ENCODE data around the gene MICALL2. TPM values are rescaled to one million over a fixed set of nuclear protein-coding genes. Genes with fewer than 3 reads are reported as not detected.
A peak's percentile ranks its signal among the peaks of the same experiment; 100 is the strongest.

The MICALL2 gene
- total and polyA plus RNA-seq, 7 experiments from 2014 or later = 0.37 to 5.0 (median 2.3) TPM

DNA sequence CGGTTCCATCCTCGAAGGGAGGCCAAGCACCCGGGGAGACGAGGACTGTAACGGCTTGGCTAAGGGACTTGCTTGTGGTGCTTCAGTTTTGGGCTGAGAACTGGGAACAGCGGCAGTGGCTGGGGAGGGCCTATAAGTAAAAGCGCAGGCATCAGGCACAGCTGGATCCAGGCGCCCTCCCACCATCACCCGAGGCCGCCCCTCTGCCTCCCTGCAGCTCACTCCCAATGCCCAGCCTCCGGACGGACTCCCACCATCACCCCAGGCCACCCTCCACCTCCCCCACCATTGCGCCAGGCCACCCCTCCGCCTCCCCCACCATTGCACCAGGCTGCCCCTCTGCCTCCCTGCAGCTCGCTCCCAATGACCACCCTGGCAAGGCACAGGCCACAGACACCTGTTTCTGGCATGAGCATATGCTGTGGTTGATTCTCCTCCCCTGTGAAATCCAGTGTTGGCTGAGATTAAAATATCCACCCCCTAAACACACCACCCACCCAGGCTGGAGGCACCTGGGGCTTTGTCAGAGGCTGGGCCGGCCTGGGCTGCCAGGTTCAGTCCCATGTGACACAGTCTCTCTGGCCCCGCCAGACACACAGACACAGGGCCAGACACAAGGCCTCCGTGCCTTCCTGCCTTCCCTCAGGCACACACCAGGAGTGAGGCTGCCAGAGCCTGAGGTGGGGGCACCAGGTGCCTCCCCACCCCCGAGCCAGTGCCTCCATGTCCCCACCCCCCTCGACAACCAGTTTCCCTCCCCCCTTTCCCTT lies 16.7 kb downstream of the MICALL2 start:
- no peaks in the 10 kb centered on the region for H3K36me3 Mint-ChIP-seq
- no peak overlapping the region for H3K4me3 Mint-ChIP-seq
- peaks cover 0 to 4% (median 0%) of the 10 kb centered on the region in 11 donors for H3K9me3 Mint-ChIP-seq
- H3K27ac ChIP-seq (ENCODE audit: low read depth, low read length) = no peak overlapping the region
- H3K27me3 Mint-ChIP-seq = no peaks in the 10 kb centered on the region
- ATAC-seq (no peak), DNase-seq (no peak)
- no peaks in the 10 kb centered on the region for H3K36me3 ChIP-seq (ENCODE audit: control insufficient read depth in 2 of 3, insufficient read depth in 3 of 3, low read length in 3 of 3)
- H3K4me3 ChIP-seq (ENCODE audit: low read length) = no peak overlapping the region
- CTCF ChIA-PET = interaction anchor here (0.6 kb wide), 1 partner anchor 53 kb away, joined by 5 read pairs; no protein-coding TSS in a partner anchor
- intact Hi-C loops (cut with micrococcal nuclease) = no loop called here
- H3K4me1 Mint-ChIP-seq = no peaks in the 10 kb centered on the region
- H3K27me3 ChIP-seq (ENCODE audit: control insufficient read depth in 2 of 2, insufficient read depth in 2 of 2, low read length in 2 of 2) = no peaks in the 10 kb centered on the region
- no peak overlapping the region for H3K27ac Mint-ChIP-seq
- H3K4me1 ChIP-seq (ENCODE audit: control insufficient read depth in 2 of 2, insufficient read depth in 2 of 2, low read length in 2 of 2) = no peaks in the 10 kb centered on the region
- POLR2A ChIA-PET = no interaction called here
- H3K9me3 ChIP-seq (ENCODE audit: control insufficient read depth in 2 of 3, low read length in 3 of 3) = no peaks in the 10 kb centered on the region

DNA sequence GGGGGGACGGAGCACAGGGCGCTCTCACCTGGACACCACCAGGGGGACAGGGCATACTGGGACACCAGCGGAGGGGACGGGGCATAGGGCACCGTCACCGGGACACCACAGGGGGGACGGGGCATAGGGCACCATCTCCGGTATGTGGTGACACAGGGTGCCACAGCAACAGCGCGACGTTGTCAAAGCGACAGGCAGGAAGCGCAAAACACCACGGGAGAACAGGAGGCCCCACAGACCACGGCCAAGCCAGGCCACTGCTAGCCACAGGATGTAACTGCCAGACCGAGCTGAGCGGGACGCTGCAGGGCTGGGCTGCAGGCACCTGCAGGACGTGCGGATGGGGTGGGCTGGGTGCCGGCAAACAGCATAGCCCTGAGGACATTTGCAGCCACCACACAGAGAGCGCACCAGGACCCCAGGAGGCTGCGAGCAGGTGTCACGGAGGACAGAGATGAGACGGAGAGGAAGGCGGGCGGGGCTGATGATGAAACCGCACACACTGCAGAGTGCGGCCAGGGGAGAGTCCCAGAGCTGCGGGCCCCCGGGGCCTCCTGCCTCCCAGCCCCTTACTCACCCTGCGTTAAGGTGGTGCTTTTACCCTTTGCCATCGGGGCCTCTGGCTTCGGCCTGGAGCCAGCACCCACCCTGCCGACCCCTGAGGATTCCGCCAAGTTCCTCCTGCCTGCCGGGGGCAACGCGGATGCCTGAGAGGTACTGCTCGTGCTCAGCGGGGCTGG lies 17.5 kb downstream of the MICALL2 start:
- POLR2A ChIA-PET = no interaction called here
- CTCF ChIA-PET = no interaction called here
- H3K27ac Mint-ChIP-seq = no peak overlapping the region

GRCh38 chr7:1440620-1441019 lies 18.6 kb downstream of the MICALL2 start:
- no peak overlapping the region for H3K27ac Mint-ChIP-seq
- intact Hi-C loops (cut with micrococcal nuclease) = no loop called here
- Histone ChIP-seq H3K9me3 (ENCODE audit: control insufficient read depth in 2 of 3, low read length in 3 of 3) (no peaks in the 10 kb centered on the region), H3K36me3 (ENCODE audit: control insufficient read depth in 2 of 3, insufficient read depth in 3 of 3, low read length in 3 of 3) (no peaks in the 10 kb centered on the region), H3K27me3 (ENCODE audit: control insufficient read depth in 2 of 2, insufficient read depth in 2 of 2, low read length in 2 of 2) (no peaks in the 10 kb centered on the region), H3K4me3 (ENCODE audit: low read length) (no peak overlapping the region), H3K4me1 (ENCODE audit: control insufficient read depth in 2 of 2, insufficient read depth in 2 of 2, low read length in 2 of 2) (no peaks in the 10 kb centered on the region), H3K27ac (ENCODE audit: low read depth, low read length) (no peak overlapping the region)
- H3K9me3 Mint-ChIP-seq = peaks cover 0 to 4% (median 0%) of the 10 kb centered on the region in 11 donors
- POLR2A ChIA-PET = no interaction called here
- ATAC-seq = no peak
- CTCF ChIA-PET = no interaction called here
- no peaks in the 10 kb centered on the region for H3K27me3 Mint-ChIP-seq
- DNase-seq = no peak
- no peaks in the 10 kb centered on the region for H3K36me3 Mint-ChIP-seq
- H3K4me3 Mint-ChIP-seq = no peak overlapping the region
- no peaks in the 10 kb centered on the region for H3K4me1 Mint-ChIP-seq

More for the DNA sequence above, 17.5 kb downstream of the MICALL2 start:
- Mint-ChIP-seq H3K27me3 (no peaks in the 10 kb centered on the region), H3K4me1 (no peaks in the 10 kb centered on the region), H3K9me3 (peaks cover 0 to 4% (median 0%) of the 10 kb centered on the region in 11 donors), H3K4me3 (no peak overlapping the region), H3K36me3 (no peaks in the 10 kb centered on the region)
- DNase-seq (no peak), ATAC-seq (no peak)
- no peak overlapping the region for H3K27ac ChIP-seq (ENCODE audit: low read depth, low read length)
- no peak overlapping the region for H3K4me3 ChIP-seq (ENCODE audit: low read length)
- H3K27me3 ChIP-seq (ENCODE audit: control insufficient read depth in 2 of 2, insufficient read depth in 2 of 2, low read length in 2 of 2) = no peaks in the 10 kb centered on the region
- intact Hi-C loops (cut with micrococcal nuclease) = no loop called here
- H3K36me3 ChIP-seq (ENCODE audit: control insufficient read depth in 2 of 3, insufficient read depth in 3 of 3, low read length in 3 of 3) = no peaks in the 10 kb centered on the region
- no peaks in the 10 kb centered on the region for H3K4me1 ChIP-seq (ENCODE audit: control insufficient read depth in 2 of 2, insufficient read depth in 2 of 2, low read length in 2 of 2)
- no peaks in the 10 kb centered on the region for H3K9me3 ChIP-seq (ENCODE audit: control insufficient read depth in 2 of 3, low read length in 3 of 3)

GRCh38 chr7:1439373-1440363 lies 19.6 kb downstream of the MICALL2 start:
- Mint-ChIP-seq H3K27ac (no peak overlapping the region), H3K4me3 (no peak overlapping the region), H3K9me3 (peaks cover 0 to 4% (median 0%) of the 10 kb centered on the region in 11 donors), H3K36me3 (no peaks in the 10 kb centered on the region), H3K4me1 (no peaks in the 10 kb centered on the region), H3K27me3 (no peaks in the 10 kb centered on the region)
- Histone ChIP-seq H3K4me1 (ENCODE audit: control insufficient read depth in 2 of 2, insufficient read depth in 2 of 2, low read length in 2 of 2) (no peaks in the 10 kb centered on the region), H3K9me3 (ENCODE audit: control insufficient read depth in 2 of 3, low read length in 3 of 3) (no peaks in the 10 kb centered on the region), H3K36me3 (ENCODE audit: control insufficient read depth in 2 of 3, insufficient read depth in 3 of 3, low read length in 3 of 3) (no peaks in the 10 kb centered on the region), H3K4me3 (ENCODE audit: low read length) (no peak overlapping the region), H3K27me3 (ENCODE audit: control insufficient read depth in 2 of 2, insufficient read depth in 2 of 2, low read length in 2 of 2) (no peaks in the 10 kb centered on the region), H3K27ac (ENCODE audit: low read depth, low read length) (no peak overlapping the region)
- intact Hi-C loops (cut with micrococcal nuclease) = no loop called here
- no peak for DNase-seq
- no peak for ATAC-seq
- CTCF ChIA-PET = no interaction called here
- POLR2A ChIA-PET = no interaction called here

DNA sequence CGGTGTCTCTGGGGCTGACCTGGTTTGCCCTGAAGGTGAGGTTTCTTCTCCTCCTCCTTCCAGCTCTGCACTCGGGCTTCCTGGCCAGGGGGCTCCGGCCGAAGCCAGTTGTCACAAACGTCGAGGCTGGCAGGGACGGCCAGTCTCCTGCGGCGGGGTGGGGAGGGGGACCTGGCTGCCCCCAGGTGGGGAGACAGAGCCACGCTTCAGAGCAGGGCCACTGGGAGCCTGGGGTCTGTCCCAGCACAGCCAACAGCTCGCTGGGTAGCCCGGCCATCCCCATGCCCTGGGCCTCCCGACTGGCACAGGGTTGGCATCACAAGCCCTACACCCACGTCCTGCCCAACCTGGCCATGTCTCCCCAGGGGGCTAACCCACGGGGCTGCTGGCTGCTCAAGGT lies 20.4 kb downstream of the MICALL2 start:
- H3K36me3 ChIP-seq (ENCODE audit: control insufficient read depth in 2 of 3, insufficient read depth in 3 of 3, low read length in 3 of 3) = no peaks in the 10 kb centered on the region
- no peaks in the 10 kb centered on the region for H3K27me3 ChIP-seq (ENCODE audit: control insufficient read depth in 2 of 2, insufficient read depth in 2 of 2, low read length in 2 of 2)
- no peak overlapping the region for H3K27ac Mint-ChIP-seq
- H3K4me1 ChIP-seq (ENCODE audit: control insufficient read depth in 2 of 2, insufficient read depth in 2 of 2, low read length in 2 of 2) = no peaks in the 10 kb centered on the region
- no peaks in the 10 kb centered on the region for H3K27me3 Mint-ChIP-seq
- DNase-seq (no peak), ATAC-seq (no peak)
- H3K4me1 Mint-ChIP-seq = no peaks in the 10 kb centered on the region
- no peak overlapping the region for H3K27ac ChIP-seq (ENCODE audit: low read depth, low read length)
- peaks cover 0 to 4% (median 0%) of the 10 kb centered on the region in 11 donors for H3K9me3 Mint-ChIP-seq
- ChIA-PET POLR2A (no interaction called here), CTCF (interaction anchor here (1.2 kb wide), 1 partner anchor 21 kb away, joined by 4 read pairs; no protein-coding TSS in a partner anchor)
- no peak overlapping the region for H3K4me3 ChIP-seq (ENCODE audit: low read length)
- H3K36me3 Mint-ChIP-seq = no peaks in the 10 kb centered on the region
- intact Hi-C loops (cut with micrococcal nuclease) = no loop called here
- no peaks in the 10 kb centered on the region for H3K9me3 ChIP-seq (ENCODE audit: control insufficient read depth in 2 of 3, low read length in 3 of 3)
- H3K4me3 Mint-ChIP-seq = no peak overlapping the region

- no peak for ATAC-seq
- Histone ChIP-seq H3K4me1 (ENCODE audit: control insufficient read depth in 2 of 2, insufficient read depth in 2 of 2, low read length in 2 of 2) (no peaks in the 10 kb centered on the region), H3K27me3 (ENCODE audit: control insufficient read depth in 2 of 2, insufficient read depth in 2 of 2, low read length in 2 of 2) (no peaks in the 10 kb centered on the region), H3K9me3 (ENCODE audit: control insufficient read depth in 2 of 3, low read length in 3 of 3) (no peaks in the 10 kb centered on the region), H3K36me3 (ENCODE audit: control insufficient read depth in 2 of 3, insufficient read depth in 3 of 3, low read length in 3 of 3) (no peaks in the 10 kb centered on the region), H3K4me3 (ENCODE audit: low read length) (no peak overlapping the region), H3K27ac (ENCODE audit: low read depth, low read length) (no peak overlapping the region)
- CTCF ChIA-PET = interaction anchor here (1.2 kb wide), 1 partner anchor 21 kb away, joined by 4 read pairs; no protein-coding TSS in a partner anchor
- Mint-ChIP-seq H3K27me3 (no peaks in the 10 kb centered on the region), H3K4me1 (no peaks in the 10 kb centered on the region), H3K27ac (peak overlapping the region in 1 of 9 donors; percentile 72), H3K36me3 (no peaks in the 10 kb centered on the region), H3K4me3 (no peak overlapping the region), H3K9me3 (peaks cover 0 to 4% (median 0%) of the 10 kb centered on the region in 11 donors)
- no peak for DNase-seq
- intact Hi-C loops (cut with micrococcal nuclease) = no loop called here
- POLR2A ChIA-PET = no interaction called here
Measured at GRCh38 chr7:1438208-1438607, 21.1 kb downstream of the MICALL2 start.
